Stimulated activated CD4-positive, alpha-beta T cell treated with anti-CD3 and anti-CD28 coated beads, TNF-alpha, amount 100 ng/mL, for 4 hours (primary cell): ENCODE data around the gene MAGEA9.
"Not testable (repeated sequence)": the region's sequence is repeated elsewhere in the genome, so short reads cannot be mapped to it uniquely, and the experiment has no call there.

Experiments
- DNase-seq, 3 experiments: peaks; one replicate each; pipeline ENCODE4 v3.0.0-alpha.2; 2020; ENCODE audit warnings: low read depth in 3 of 3

MAGEA9 gene

DNA sequence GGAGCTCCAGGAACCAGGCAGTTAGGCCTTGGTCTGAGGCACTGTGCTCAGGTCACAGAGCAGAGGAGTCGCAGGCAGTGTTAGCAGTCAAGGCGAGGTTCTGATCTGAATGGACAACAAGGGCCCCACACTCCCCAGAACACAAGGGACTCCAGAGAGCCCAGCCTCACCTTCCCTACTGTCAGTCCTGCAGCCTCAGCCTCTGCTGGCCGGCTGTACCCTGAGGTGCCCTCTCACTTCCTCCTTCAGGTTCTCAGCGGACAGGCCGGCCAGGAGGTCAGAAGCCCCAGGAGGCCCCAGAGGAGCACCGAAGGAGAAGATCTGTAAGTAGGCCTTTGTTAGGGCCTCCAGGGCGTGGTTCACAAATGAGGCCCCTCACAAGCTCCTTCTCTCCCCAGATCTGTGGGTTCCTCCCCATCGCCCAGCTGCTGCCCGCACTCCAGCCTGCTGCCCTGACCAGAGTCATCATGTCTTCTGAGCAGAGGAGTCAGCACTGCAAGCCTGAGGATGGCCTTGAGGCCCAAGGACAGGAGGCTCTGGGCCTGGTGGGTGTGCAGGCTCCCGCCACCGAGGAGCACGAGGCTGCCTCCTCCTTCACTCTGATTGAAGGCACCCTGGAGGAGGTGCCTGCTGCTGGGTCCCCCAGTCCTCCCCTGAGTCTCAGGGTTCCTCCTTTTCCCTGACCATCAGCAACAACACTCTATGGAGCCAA lies 26.2 kb downstream of the MAGEA9 start:
- DNase-seq = no peak

DNA sequence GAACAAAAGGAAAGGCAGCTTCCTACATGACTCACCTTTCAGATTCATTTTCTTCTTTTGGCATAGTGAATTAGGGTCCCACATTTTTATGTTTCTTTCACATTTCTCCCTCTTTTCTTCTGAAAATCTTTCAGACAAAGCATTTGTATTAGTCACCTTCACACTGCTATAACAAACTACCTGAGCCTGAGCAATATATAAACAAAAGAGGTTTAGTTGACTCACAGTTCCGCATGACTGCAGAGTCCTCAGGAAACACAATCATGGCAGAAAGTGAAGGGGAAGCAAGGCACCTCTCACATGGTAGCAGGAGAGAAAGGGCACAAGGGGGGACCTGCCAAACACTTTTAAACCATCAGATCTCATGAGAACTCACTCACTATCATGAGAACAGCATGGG lies 36.9 kb downstream of the MAGEA9 start:
- DNase-seq = no peak

DNA sequence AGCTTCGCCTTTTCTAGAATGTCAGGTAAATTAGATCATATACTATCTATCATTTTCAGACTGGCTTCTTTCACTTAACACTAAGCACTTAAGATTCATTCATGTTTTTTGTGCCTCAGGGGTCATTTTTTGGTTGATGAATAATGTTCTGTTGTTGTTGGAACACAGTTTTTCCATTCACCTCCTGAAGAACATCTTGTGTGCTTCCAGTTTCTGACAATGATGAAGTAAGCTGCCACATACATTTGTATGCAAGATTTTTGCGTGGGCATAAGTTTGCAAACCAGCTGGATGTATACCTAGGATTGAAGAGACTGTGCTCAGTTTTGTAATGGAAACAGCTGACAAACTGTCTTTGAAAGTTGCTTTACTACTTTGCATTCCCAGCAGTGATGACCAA lies 37.6 kb downstream of the MAGEA9 start:
- no peak for DNase-seq

DNA sequence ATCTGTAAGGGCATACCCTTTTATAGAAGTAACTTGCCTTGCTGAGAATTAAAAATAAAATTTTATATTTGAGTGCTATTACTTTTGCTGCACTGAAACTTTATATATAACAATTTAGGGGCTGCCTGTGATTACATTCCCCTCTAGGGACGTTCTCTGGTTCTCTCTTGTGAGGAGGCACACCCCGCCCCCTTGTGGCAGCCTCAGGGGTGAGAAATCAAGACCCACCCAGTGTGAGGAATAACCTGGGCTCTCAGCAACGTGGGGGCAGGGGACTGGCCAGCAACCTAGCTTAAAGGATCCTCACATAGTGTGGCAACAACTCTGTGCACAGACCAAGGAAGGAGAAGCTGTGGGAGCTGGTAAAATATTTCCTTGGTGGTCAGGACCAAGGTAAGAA lies 43.7 kb downstream of the MAGEA9 start:
- peak; percentile 13 to 23 (median 19) for DNase-seq

DNA sequence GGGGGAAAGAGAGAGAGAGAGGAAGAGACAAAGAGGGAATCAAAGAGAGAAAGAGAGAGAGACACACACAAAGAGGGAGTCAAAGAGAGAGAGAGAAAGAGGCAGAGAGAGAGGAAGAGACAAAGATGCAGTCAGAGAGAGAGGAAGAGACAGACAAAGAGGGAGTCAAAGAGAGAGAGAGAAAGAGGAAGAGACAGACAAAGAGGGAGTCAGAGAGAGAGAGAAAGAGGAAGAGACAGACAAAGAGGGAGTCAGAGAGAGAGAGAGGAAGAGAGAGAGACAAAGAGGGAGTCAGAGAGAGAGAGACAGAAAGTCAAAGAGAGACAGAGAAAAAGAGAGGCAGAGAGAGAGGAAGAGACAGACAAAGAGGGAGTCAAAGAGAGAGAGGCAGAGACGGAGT lies 45.5 kb downstream of the MAGEA9 start:
- DNase-seq = no peak

DNA sequence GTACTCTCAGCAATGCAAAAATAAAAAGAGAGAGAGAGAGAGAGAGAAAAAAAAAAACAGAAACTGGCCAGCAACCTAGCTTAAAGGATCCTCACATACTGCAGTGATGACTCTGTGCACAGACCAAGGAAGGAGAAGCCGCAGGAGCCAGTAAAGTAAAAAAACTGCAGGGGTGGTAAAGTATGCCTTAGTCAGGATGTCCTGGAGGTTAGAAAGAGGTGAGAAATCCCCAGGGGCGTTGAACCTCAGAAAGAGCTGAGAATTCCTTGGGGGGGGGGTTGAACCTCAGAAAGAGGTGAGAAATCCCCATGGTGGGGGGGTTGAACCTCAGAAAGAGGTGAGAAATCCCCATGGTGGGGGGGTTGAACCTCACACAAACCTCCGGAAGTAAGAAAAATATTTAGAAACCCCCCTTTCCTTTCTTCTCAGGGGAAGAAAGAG lies 48.0 kb downstream of the MAGEA9 start:
- DNase-seq = no peak

DNA sequence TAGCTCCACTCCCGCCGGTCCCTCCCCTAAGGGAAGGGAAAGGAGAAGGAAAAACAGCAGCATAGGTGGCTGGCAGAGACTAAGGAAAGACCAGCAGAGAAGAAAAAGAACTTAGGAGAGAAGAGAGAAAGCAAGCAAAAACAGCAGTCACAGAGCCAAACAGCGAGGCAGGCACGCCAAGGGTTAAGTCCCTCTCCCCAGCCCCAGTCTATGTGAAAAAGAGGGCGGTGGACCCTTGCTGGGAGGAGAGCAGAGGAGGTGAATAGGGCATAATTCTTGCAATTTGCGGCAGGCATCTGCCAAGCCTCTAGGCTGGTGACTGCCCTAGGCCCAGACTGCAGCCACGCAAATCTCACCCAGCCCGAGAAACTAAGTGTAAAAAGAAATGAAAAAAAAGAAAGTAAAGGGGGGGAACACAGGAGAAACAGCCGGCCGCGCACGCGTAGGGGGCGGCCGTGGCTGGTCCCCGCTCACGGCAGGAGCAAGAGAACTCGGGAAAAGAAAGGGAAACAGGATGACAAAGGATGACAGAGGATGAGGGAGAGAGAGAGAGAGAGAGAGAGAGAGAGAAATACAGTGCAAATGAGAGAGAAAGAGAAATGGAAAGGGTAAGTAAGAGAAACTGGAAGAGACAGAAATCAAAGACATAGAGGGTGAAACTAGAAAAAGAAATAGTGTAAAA lies 48.6 kb downstream of the MAGEA9 start:
- DNase-seq = no peak

DNA sequence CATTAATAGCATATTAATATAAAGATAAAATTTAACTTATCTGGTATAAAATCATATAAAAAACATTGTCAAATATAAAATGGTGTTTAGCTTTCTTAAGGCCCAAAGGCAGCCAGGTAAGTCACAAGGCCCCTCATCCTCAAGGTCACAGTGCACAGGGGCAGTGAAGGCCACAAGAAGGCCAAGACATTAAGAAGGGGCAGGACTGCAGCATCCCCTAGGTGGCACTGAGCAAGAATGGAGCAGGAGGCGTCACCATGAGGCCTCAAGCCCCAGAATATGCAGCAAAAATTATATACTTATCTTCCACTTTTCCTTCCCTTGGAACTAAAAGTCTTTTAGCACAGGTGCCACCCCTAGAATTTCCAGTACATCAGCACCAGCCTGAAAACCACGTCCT lies 49.7 kb downstream of the MAGEA9 start:
- DNase-seq = no peak

DNA sequence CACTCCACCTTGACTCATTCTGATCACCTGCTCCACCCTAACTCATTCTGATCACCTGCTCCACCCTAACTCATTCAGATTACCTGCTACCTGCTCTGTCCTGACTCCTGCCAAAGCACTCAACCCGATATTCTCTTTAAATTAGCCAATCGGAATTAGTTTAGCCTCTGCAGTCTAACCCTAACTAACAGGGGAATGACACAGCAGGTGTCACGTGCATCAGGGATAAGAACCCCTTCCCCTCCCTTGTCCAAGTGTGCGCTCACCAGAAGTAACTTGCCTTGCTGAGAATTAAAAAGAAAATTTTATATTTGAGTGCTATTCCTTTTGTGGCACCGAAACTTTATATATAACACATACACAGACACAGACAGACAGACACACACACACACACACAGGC lies 55.0 kb downstream of the MAGEA9 start:
- not testable (repeated sequence) for DNase-seq

DNA sequence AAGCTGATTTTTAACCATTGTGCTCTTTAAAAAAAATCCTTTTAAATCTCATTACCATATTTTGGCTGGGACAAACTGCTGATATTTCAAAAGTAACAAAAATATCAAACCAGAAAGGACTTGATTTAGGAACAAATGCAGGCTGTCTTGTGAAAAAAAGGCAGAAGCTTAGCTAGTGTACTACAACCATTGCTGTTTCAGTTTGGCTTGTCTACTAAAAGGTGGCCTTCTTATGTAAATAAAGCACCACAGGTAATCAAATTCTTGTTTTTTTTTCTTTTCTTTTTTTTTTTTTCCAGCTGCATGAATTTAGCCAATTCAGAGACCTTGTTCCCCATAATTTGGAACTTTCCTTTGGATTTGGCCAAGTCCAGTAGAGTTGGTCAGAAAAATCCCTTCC lies 55.4 kb downstream of the MAGEA9 start:
- DNase-seq = no peak
